ENCODE data around the gene FBXL4.

DNA sequence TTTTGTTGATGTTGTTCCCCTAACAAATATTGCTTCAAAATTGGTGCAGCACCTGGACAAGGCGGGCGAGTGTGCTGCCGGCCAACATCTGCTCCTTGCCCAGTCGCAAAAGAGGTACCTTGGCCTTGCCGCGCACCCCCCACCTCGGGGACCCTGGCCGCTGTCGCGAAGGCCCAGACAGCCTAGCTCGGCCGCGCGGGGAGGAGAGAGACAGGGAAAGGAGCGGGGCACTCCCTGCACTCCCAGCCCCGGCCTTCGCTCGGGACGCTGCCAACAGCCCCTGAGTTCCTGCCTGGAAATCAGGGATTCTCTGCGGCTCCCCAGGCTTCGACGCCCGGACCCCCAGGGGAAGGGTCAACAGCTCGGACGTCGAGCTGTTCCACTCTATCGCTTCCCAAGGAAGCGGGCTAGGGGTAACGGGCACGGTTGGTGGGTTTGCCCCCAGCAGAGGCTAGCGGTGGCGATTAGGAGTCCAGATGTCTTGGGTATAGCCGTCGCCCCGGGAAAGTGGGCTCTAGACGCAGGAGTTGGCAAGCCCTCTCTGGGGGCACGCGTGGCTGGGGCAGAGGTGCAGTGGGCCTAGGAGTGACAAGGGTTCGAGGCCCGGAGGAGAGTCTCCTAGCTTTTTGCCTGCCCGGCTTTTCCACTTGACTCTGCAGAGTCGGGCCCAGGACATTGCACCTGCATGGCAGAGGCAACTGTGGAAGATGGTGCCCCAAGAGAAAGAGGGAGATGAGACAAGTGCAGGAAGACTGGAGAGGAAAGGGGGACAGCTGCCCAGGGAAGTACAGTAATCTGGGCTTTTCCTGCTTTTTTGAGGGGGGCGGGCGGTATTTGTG lies 105.2 kb downstream of the FBXL4 start:
- no peak for TF ChIP-seq POLR2AphosphoS5 (IDR thresholded peaks at IDR 0.05; ENCODE audit: low read depth, low read length)
- no peak for TF ChIP-seq POLR2A (IDR thresholded peaks at IDR 0.05; ENCODE audit: low read depth, low read length)

Measured in GM12892 (cell line).